ENCODE measurements around the gene SLCO3A1. TPM values are rescaled to one million over a fixed set of nuclear protein-coding genes. Genes with fewer than 3 reads are reported as not detected.

Gene SLCO3A1
- total and polyA plus RNA-seq, 12 donors: 33.9 to 57.2 (median 46.4) TPM

DNA sequence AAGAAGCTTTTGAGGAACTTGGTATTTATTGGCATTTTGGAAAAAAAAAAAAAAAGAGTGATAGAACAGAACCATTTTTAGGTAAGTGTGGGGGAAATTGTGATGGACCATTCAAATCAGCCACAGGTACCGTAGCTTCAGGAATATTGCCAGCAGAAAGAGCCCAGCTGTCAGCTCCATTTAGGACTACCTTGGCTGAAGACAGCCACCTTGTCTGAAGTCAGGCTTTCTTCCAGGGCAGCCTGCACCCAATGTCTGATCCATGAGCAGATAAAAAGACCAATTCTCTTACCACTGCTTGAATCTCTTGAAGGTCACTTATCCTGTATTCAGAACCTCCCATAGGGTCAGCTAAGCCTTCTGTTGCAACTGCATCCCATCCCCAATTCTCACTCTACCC, 37.6 kb downstream of the SLCO3A1 start:
- no peaks in the 10 kb centered on the region for H3K27me3 ChIP-seq
- ATAC-seq (no peak), DNase-seq (no peak)
- TF ChIP-seq, protein P1, sequence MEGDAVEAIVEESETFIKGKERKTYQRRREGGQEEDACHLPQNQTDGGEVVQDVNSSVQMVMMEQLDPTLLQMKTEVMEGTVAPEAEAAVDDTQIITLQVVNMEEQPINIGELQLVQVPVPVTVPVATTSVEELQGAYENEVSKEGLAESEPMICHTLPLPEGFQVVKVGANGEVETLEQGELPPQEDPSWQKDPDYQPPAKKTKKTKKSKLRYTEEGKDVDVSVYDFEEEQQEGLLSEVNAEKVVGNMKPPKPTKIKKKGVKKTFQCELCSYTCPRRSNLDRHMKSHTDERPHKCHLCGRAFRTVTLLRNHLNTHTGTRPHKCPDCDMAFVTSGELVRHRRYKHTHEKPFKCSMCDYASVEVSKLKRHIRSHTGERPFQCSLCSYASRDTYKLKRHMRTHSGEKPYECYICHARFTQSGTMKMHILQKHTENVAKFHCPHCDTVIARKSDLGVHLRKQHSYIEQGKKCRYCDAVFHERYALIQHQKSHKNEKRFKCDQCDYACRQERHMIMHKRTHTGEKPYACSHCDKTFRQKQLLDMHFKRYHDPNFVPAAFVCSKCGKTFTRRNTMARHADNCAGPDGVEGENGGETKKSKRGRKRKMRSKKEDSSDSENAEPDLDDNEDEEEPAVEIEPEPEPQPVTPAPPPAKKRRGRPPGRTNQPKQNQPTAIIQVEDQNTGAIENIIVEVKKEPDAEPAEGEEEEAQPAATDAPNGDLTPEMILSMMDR (IDR thresholded peaks at IDR 0.05): no peak
- H3K9me3 ChIP-seq: peaks cover 0 to 9% (median 0%) of the 10 kb centered on the region in 11 donors
- H3K4me3 ChIP-seq: no peak overlapping the region
- 36 to 64% methylated on average over 1 of the region's 1 CpG for WGBS, 2 donors
- intact Hi-C loops (cut with DNase I): no loop called here
- H3K27ac ChIP-seq: peak overlapping the region in 3 of 10 donors; percentile 9 to 64 (median 50)
- no peaks in the 10 kb centered on the region for H3K36me3 ChIP-seq
- H3K4me1 ChIP-seq: peaks cover 3 to 92% (median 75%) of the 10 kb centered on the region in 9 donors

DNA sequence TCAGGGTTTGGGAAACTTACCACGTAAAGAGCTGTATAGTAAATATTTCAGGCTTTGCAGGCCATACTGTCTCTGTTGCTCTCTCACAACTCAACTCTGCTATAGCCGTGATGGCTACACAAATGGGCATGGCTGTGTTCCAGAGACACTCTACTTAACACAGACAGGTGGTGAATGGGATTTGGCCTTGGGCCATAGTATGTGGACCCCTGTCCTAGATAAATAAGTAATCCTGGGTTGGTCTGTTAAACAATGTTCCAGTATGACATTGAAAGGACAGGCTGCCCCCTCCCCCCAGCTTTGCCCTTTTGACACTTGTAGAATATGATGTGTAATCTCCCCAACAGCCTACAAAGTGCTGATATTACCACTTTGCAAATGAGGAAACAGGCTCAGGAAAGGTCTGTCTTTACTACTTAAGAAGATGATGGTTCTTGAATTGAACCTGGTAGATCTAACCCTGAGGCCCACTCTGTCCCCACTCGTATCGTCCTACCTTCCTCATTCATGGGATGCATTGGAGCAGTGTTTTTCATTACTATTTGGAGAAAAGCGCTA, 38.4 kb downstream of the SLCO3A1 start:
- DNase-seq: peak; percentile 28 to 38
- H3K4me1 ChIP-seq: peaks cover 0 to 86% (median 68%) of the 10 kb centered on the region in 9 donors

DNA sequence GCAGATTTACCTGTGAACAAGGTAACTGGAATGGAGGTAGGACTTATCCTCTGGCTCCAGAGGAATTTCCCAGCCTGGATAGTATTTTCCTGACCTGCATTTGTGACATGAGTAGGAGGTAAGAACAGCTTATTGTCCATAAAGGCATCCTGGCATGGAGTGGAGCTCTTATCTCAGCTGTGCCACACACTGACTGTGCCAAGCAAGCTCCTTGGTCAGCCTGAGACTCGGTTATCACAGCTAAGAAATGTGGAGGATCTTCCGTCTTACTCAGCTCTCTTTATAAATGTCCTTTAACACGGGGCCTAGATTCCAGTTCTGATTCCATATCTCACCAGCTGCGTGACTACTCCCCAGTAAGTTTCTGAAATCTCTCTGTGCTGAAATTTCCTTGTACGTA, 38.9 kb downstream of the SLCO3A1 start:
- H3K27ac ChIP-seq: peak overlapping the region in 7 of 10 donors; percentile 12 to 68 (median 46)
- peaks cover 0 to 84% (median 67%) of the 10 kb centered on the region in 9 donors for H3K4me1 ChIP-seq
- no peaks in the 10 kb centered on the region for H3K27me3 ChIP-seq
- no peak for DNase-seq
- 57 to 75% methylated on average over 5 of the region's 5 CpGs for WGBS, 2 donors
- TF ChIP-seq, protein P1 (IDR thresholded peaks at IDR 0.05): no peak
- no peaks in the 10 kb centered on the region for H3K36me3 ChIP-seq
- peaks cover 0 to 9% (median 0%) of the 10 kb centered on the region in 11 donors for H3K9me3 ChIP-seq
- intact Hi-C loops (cut with DNase I): no loop called here
- ATAC-seq: no peak
- no peak overlapping the region for H3K4me3 ChIP-seq

More for the DNA sequence above, 38.4 kb downstream of the SLCO3A1 start:
- 61 to 74% methylated on average over 5 of the region's 5 CpGs for WGBS, 2 donors
- Histone ChIP-seq H3K27me3 (no peaks in the 10 kb centered on the region), H3K9me3 (peaks cover 0 to 9% (median 0%) of the 10 kb centered on the region in 11 donors), H3K4me3 (no peak overlapping the region), H3K36me3 (no peaks in the 10 kb centered on the region), H3K27ac (peak overlapping the region in 7 of 10 donors; percentile 12 to 68 (median 46))
- intact Hi-C loops (cut with DNase I): no loop called here
- TF ChIP-seq, protein P1 (IDR thresholded peaks at IDR 0.05): no peak
- peak; percentile 36 to 70 (median 54) for ATAC-seq

DNA sequence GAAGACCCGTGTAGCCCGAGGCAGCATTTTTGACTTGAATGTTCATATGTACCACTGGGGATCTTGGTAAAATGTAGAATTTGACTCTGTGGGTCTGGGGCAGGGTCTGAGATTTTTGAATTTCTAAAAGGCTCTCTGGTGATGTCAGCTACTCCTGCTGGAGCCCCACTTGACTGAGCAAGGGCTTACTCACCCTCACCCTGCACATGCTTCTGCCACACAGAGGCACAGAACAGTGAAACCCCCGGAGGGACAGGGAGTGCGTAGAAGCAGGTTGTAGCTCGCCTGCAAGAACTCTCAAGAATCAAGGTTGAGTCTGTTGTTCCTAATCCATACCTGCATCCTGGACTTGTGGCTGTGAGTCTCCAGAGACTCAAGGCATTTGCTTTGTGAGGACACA, 41.1 kb downstream of the SLCO3A1 start:
- peaks cover 0 to 9% (median 0%) of the 10 kb centered on the region in 11 donors for H3K9me3 ChIP-seq
- DNase-seq: no peak
- H3K27me3 ChIP-seq: no peaks in the 10 kb centered on the region
- intact Hi-C loops (cut with DNase I): no loop called here
- no peak for ATAC-seq
- peaks cover 3 to 83% (median 47%) of the 10 kb centered on the region in 9 donors for H3K4me1 ChIP-seq
- no peaks in the 10 kb centered on the region for H3K36me3 ChIP-seq
- TF ChIP-seq, protein P1 (IDR thresholded peaks at IDR 0.05): no peak
- H3K4me3 ChIP-seq: no peak overlapping the region
- H3K27ac ChIP-seq: no peak overlapping the region
- 92 to 95% methylated on average over 5 of the region's 5 CpGs for WGBS, 2 donors

All from heart right ventricle (tissue), 16 donors.